Measurements from ENCODE around the gene ARHGEF26.

DNA sequence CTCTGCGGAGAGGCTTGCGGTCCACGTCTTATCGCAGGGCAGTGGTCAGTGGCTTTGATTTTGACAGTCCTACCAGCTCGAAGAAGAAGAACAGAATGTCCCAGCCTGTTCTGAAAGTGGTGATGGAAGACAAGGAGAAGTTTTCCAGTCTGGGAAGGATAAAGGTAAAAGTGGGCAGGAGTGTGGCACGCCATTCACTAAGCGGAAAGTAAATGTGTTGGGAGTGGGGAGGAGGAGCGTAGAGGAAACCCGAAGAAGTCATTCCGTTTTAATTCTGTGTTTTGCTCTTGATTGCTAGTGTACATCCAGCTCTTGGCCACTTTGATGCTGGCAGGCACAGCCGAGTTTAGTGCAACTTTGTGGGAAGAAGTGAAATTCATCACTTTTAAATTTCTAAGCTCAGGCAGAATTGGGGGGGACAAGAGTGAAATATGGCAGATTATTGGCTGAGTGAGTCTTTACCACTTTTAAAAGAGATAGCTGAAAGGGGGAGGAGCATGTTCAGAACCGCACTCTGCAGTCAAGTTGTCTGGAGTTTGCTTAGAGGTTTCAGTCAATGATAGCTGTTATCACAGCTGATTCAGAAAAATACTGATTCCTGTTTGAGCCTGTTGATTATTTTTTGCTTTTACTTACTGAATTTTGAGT, 1.8 kb downstream of the ARHGEF26 start:
- TF ChIP-seq, protein P1, sequence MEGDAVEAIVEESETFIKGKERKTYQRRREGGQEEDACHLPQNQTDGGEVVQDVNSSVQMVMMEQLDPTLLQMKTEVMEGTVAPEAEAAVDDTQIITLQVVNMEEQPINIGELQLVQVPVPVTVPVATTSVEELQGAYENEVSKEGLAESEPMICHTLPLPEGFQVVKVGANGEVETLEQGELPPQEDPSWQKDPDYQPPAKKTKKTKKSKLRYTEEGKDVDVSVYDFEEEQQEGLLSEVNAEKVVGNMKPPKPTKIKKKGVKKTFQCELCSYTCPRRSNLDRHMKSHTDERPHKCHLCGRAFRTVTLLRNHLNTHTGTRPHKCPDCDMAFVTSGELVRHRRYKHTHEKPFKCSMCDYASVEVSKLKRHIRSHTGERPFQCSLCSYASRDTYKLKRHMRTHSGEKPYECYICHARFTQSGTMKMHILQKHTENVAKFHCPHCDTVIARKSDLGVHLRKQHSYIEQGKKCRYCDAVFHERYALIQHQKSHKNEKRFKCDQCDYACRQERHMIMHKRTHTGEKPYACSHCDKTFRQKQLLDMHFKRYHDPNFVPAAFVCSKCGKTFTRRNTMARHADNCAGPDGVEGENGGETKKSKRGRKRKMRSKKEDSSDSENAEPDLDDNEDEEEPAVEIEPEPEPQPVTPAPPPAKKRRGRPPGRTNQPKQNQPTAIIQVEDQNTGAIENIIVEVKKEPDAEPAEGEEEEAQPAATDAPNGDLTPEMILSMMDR (conservative IDR thresholded peaks at IDR 0.05 in 1 of 2, IDR thresholded peaks at IDR 0.05 in 1 of 2; ENCODE audit: extremely low read depth in 1 of 2, insufficient read depth in 1 of 2, low read depth in 1 of 2, low read length in 2 of 2): no peak
- TF ChIP-seq EZH2 (IDR thresholded peaks at IDR 0.05; ENCODE audit: borderline replicate concordance, low read length): no peak

Measured in mammary epithelial cell (primary cell).